Measurements from ENCODE around the gene AHCYL1. TPM values are rescaled to one million over a fixed set of nuclear protein-coding genes. Genes with fewer than 3 reads are reported as not detected.

The AHCYL1 gene
- total RNA-seq, 4 donors from 2014 or later: 51.2 to 96.4 (median 80.9) TPM

DNA sequence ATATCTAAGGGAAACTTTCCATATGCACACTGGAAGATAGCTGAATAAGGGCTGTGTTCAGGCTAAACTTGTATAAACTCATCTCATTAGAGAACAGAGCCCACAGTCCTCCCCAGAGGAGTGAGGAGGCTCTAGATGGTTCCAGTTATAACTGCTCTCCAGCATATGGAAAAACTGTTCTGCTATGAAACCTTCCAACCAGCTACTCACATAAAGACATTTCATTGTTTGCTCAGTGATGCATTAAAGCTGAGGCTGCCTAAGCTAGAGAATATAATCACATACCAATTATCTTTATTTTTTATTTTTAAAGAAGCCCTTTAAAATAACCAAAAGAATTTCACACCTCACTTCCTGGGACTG, 13.3 kb downstream of the AHCYL1 start:
- no peaks in the 10 kb centered on the region for H3K27me3 ChIP-seq
- DNase-seq: no peak
- no peaks in the 10 kb centered on the region for H3K9me3 ChIP-seq
- H3K27ac ChIP-seq: peak overlapping the region in 1 of 4 donors; percentile 33
- no peak for TF ChIP-seq POLR2A (IDR thresholded peaks at IDR 0.05)
- TF ChIP-seq, protein P1, sequence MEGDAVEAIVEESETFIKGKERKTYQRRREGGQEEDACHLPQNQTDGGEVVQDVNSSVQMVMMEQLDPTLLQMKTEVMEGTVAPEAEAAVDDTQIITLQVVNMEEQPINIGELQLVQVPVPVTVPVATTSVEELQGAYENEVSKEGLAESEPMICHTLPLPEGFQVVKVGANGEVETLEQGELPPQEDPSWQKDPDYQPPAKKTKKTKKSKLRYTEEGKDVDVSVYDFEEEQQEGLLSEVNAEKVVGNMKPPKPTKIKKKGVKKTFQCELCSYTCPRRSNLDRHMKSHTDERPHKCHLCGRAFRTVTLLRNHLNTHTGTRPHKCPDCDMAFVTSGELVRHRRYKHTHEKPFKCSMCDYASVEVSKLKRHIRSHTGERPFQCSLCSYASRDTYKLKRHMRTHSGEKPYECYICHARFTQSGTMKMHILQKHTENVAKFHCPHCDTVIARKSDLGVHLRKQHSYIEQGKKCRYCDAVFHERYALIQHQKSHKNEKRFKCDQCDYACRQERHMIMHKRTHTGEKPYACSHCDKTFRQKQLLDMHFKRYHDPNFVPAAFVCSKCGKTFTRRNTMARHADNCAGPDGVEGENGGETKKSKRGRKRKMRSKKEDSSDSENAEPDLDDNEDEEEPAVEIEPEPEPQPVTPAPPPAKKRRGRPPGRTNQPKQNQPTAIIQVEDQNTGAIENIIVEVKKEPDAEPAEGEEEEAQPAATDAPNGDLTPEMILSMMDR (IDR thresholded peaks at IDR 0.05): no peak
- H3K4me1 ChIP-seq: peaks cover 0 to 28% (median 0%) of the 10 kb centered on the region in 4 donors
- no peak overlapping the region for H3K4me3 ChIP-seq
- H3K36me3 ChIP-seq: peaks cover 0 to 8% (median 0%) of the 10 kb centered on the region in 3 donors

DNA sequence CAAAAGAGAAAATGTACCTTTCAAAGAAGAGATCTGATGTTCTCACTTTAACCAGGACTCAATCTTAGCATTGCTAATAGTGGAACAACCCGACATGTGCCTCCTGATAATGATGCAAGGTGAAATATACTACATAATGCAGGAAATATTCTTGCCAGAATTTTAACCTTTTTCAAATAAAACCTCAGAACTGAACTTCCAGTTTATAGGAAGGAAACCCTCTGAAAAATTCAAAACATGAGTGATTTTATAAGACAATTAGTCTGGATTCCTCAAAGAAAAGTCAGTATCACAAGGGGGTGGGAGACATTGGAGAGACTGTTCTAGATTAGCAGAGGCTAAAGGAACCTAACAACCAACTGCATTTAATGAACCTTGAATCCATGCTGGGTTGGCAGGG, 18.1 kb downstream of the AHCYL1 start:
- peaks cover 0 to 30% (median 10%) of the 10 kb centered on the region in 4 donors for H3K4me1 ChIP-seq

DNA sequence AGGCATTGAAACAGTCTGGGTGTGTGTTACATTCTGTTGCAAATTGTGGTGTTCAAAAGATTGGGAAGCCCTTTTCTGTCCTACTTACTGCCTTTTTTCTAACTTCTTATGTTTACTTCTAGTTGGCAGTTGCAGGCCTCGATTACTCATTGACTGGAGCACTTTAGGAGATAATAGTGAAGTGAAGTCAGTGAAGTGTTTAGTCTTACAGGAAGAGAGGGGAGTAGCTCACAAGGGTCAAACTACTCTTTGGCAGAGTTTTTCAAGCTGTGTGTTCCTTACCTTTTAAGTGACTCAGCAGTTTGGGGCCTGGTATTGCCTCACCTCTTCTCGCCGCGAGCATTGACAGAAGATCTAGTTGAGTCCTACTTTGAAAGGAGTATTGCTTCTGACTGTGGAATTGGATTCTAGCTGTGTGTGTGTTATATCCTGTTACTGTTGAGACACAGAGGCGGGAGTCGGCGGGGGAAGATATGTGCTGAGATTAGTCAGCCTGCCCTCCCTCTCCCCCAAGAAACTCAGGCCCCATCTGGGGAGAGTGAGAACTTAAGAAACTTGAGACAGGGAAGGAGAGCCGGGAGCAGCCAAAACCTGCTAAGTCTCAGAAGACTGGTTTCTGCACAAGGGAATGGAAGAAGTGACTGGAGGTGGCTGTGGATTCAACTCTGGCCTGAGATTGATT, 19.3 kb downstream of the AHCYL1 start:
- Histone ChIP-seq H3K27me3 (no peaks in the 10 kb centered on the region), H3K27ac (peak overlapping the region; percentile 18 to 75 (median 58)), H3K4me3 (peak overlapping the region in 2 of 4 donors; percentile 12 to 17), H3K4me1 (peaks cover 0 to 30% (median 10%) of the 10 kb centered on the region in 4 donors), H3K9me3 (no peaks in the 10 kb centered on the region), H3K36me3 (no peaks in the 10 kb centered on the region)
- TF ChIP-seq, protein P1 (IDR thresholded peaks at IDR 0.05): no peak
- TF ChIP-seq POLR2A (IDR thresholded peaks at IDR 0.05): peak in 1 of 2 donors; percentile 31
- peak; percentile 28 to 87 (median 63) for DNase-seq

More for the DNA sequence above, 18.1 kb downstream of the AHCYL1 start:
- Histone ChIP-seq H3K4me3 (no peak overlapping the region), H3K27me3 (no peaks in the 10 kb centered on the region), H3K27ac (peak overlapping the region in 1 of 4 donors; percentile 75), H3K36me3 (no peaks in the 10 kb centered on the region), H3K9me3 (no peaks in the 10 kb centered on the region)
- no peak for DNase-seq
- no peak for TF ChIP-seq POLR2A (IDR thresholded peaks at IDR 0.05)
- TF ChIP-seq, protein P1 (IDR thresholded peaks at IDR 0.05): no peak

DNA sequence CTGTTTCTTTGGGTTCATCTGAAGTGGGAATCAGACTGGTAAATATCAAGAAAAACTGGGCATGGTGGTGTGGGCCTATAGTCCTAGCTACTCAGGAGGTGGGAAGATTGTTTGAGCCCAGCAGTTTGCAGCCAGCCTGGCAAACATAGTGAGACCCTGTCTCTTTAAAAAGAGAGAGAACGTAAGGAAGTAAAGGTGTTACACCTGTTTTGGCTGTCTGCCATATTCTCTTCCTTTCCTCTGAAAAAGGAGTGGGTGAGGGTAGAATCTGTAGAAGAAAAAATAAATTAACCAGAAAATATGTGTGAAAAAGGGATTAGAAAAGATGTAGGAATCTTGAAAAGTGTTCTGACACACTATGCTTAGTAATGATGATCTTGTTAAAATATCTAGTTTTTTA, 20.0 kb downstream of the AHCYL1 start:
- Histone ChIP-seq H3K4me1 (peaks cover 0 to 30% (median 10%) of the 10 kb centered on the region in 4 donors), H3K27ac (peak overlapping the region; percentile 18 to 75 (median 58)), H3K9me3 (no peaks in the 10 kb centered on the region), H3K27me3 (no peaks in the 10 kb centered on the region), H3K36me3 (peaks cover 0 to 7% (median 0%) of the 10 kb centered on the region in 3 donors), H3K4me3 (peak overlapping the region in 2 of 4 donors; percentile 12 to 17)
- TF ChIP-seq, protein P1 (IDR thresholded peaks at IDR 0.05): no peak
- no peak for TF ChIP-seq POLR2A (IDR thresholded peaks at IDR 0.05)
- no peak for DNase-seq

DNA sequence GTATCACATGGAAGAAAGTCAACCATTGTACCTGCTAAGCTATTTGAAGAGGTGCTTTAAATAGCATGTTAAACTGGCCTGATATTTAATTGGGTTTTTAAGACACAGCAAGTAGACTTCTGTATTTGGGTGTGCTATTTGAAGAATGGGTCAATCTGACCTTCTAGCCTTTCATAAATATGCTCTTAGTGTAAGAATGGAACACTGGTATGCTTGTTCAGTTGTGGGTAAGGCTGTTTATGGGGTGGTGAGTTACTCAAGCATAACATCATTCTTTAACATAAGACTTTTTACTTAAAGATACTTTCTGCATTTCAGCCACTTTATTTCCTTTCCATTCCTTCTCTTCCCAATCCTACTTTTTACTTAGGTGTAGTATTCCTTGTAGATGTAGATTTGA, 21.4 kb downstream of the AHCYL1 start:
- H3K4me1 ChIP-seq: peaks cover 0 to 30% (median 10%) of the 10 kb centered on the region in 4 donors
- TF ChIP-seq POLR2A (IDR thresholded peaks at IDR 0.05): no peak
- TF ChIP-seq, protein P1 (IDR thresholded peaks at IDR 0.05): no peak
- H3K4me3 ChIP-seq: no peak overlapping the region

More for the DNA sequence above, 21.4 kb downstream of the AHCYL1 start:
- Histone ChIP-seq H3K27ac (no peak overlapping the region), H3K9me3 (no peaks in the 10 kb centered on the region), H3K36me3 (peaks cover 0 to 21% (median 0%) of the 10 kb centered on the region in 3 donors), H3K27me3 (no peaks in the 10 kb centered on the region)
- no peak for DNase-seq
